ENCODE results near the gene HECTD3.
"Not testable (repeated sequence)": the region's sequence is repeated elsewhere in the genome, so short reads cannot be mapped to it uniquely, and the experiment has no call there.

Gene HECTD3

GRCh38 chr1:44985747-44986359 is 25.3 kb downstream of the HECTD3 start:
- DNase-seq: no peak

DNA sequence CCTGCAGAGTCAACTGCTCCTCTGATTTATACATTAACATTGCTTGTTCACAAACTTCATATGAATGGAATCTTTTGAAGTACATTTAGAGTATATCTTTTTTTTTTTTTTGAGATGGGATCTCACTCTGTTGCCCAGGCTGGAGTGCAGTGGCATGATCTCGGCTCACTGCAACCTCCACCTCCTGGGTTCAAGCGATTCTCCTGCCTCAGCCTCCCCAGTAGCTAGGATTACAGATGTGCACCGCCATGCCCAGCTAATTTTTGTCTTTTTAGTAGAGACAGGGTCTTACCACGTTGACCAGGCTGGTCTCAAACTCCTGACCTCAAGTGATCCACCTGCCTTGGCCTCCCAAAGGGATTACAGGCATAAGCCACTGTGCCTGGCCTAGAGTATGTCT is 33.8 kb downstream of the HECTD3 start:
- DNase-seq: not testable (repeated sequence)

DNA sequence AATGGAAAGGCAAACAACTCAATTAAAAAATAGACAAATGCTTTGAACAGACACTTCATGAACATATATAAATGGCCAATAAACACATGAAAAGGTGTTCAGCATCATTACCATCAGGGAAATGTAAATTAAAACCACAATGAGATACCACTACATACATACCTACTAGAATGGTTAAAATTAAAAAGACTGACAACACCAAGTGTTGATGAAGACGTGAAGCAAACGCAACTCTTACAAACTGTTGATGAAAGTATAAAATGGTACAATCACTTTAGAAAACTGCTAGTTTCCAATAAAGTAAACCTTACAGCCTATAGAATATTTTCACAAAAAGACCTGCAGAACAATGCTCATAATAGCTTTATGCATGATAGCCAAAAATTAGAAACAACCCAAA is 34.9 kb downstream of the HECTD3 start:
- DNase-seq: no peak

DNA sequence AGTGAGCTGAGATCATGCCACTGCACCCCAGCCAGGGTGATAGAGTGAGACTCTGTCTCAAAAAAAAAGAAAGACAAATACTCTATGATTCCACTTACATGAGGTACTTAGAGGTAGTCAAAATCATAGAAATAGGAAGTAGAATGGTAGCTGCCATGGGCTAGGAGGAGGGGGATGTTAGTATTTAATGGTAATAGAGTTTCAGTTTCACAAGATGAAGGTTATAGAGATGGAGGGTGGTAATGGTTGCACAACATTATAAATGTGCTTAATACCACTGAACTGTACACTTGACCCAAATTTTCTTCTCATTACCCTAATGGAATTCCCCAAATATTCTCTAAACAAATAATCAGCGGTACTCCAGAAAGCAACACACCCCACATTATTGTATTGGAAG is 37.5 kb downstream of the HECTD3 start:
- DNase-seq: no peak

DNA sequence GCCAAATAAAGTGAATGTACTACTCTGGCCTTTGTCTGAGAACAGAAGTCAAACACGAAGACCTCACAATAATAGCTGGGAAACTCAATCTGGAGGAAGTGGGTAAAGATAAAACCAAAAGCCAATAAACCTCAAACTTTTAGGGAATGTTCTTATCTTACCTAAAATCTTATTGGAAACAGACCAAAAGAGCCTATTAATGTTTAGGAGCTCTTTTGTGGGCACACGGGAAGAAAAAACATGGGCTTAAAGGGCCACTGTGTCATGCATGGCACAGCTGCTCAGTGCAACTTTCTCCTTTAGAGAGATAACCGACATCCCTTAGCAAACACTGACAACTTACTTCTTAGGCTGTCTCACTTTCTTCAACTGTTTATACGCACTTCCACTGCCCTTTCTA is 40.8 kb downstream of the HECTD3 start:
- DNase-seq: no peak

GRCh38 chr1:44964396-44964795 is 46.7 kb downstream of the HECTD3 start:
- no peak for DNase-seq

DNA sequence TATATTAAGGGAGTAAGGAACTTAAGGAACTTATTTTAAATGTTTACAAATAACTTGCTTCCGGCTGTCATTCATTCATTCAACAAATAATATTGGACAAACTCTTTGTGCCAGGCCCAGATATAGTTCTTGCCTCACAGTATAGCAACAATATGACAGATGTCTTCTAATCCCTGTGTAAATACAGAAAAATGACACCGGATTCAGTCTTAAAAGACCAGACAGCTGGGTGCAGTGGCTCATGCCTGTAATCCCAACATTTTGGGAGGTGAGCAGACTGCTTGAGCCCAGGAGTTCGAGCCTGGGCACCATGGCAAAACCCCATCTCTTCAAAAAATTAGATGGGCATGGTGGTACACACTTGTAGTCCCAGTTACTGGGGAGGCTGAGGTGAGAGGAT is 48.4 kb downstream of the HECTD3 start:
- DNase-seq: no peak

DNA sequence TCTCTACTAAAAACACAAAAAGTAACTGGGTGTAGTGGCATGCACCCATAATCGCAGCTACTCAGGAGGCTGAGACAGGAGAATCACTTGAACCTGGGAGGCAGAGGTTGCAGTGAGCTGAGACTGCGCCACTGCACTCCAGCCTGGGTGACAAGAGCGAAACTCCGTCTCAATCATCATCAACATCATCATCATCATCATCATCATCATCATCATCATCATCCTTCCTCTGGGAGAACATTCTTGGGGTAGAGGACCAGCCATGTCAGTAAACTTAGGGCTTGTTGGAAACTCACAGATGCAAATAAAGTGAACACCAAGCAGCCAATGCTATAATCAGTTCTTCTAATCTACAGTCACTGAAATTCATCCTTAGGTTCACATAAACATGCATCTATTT is 49.1 kb downstream of the HECTD3 start:
- DNase-seq: not testable (repeated sequence)

GRCh38 chr1:44957566-44957965 is 53.6 kb downstream of the HECTD3 start:
- DNase-seq: not testable (repeated sequence)

DNA sequence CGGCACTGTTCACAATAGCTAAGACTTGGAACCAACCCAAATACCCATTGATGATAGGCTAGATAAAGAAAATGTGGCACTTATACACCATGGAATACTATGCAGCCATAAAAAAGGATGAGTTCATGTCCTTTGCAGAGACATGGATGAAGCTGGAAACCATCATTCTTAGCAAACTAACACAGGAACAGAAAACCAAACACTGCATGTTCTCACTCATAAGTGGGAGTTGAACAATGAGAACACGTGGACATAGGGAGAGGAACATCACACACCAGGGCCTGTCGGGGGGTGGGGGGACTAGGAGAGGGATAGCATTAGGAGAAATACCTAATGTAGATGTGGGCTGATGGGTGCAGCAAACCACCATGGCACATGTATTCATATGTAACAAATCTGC is 55.0 kb downstream of the HECTD3 start:
- not testable (repeated sequence) for DNase-seq

All from NCI-H1105 treated with DMSO at 0.1 percent for 48 hours (cell line).